GM23248 (cell line): Measurements from ENCODE around the gene CX3CL1. TPM values are rescaled to one million over a fixed set of nuclear protein-coding genes. Genes with fewer than 3 reads are reported as not detected.
"Not testable (repeated sequence)": the region's sequence is repeated elsewhere in the genome, so short reads cannot be mapped to it uniquely, and the experiment has no call there.

Experiments
- DNase-seq: peaks from one replicate; pipeline ENCODE4 v3.0.0-alpha.2; 2015
- H2AFZ ChIP-seq: fragments of 200-600 bp; sonication (generic); 2 replicates; pipeline ENCODE4 v1.6.1; 2016; ENCODE audit warnings: antibody characterized with exemption
- H3F3A ChIP-seq: fragments of 200-600 bp; sonication (generic); 2 replicates; pipeline ENCODE4 v1.6.1; 2016; ENCODE audit warnings: mild to moderate bottlenecking, antibody characterized with exemption, mixed run types; ENCODE audit not compliant: insufficient read depth
- H3K27ac ChIP-seq: fragments of 200-600 bp; sonication (generic); 2 replicates; pipeline ENCODE4 v1.5.1; 2016; ENCODE audit warnings: mild to moderate bottlenecking
- H3K27me3 ChIP-seq: fragments of 200-600 bp; sonication (generic); replicated peaks from 2 replicates; pipeline ENCODE4 v1.6.1; 2016; ENCODE audit warnings: mild to moderate bottlenecking; ENCODE audit not compliant: insufficient read depth
- H3K36me3 ChIP-seq: fragments of 200-600 bp; sonication (generic); 2 replicates; pipeline ENCODE4 v1.6.1; 2016; ENCODE audit warnings: low read depth, mild to moderate bottlenecking
- H3K4me1 ChIP-seq: fragments of 200-600 bp; sonication (generic); 2 replicates; pipeline ENCODE4 v1.6.1; 2016; ENCODE audit warnings: mild to moderate bottlenecking; ENCODE audit not compliant: insufficient read depth
- H3K4me2 ChIP-seq: fragments of 200-600 bp; sonication (generic); one replicate; pipeline ENCODE4 v1.6.1; 2016; ENCODE audit warnings: mild to moderate bottlenecking; ENCODE audit not compliant: unreplicated experiment
- H3K4me3 ChIP-seq: fragments of 200-600 bp; sonication (generic); 2 replicates; pipeline ENCODE4 v1.5.1; 2016; ENCODE audit warnings: mild to moderate bottlenecking
- H3K79me2 ChIP-seq: fragments of 200-600 bp; sonication (generic); 2 replicates; pipeline ENCODE4 v1.6.1; 2016; ENCODE audit warnings: mild to moderate bottlenecking; ENCODE audit not compliant: insufficient read depth
- H3K9ac ChIP-seq: fragments of 200-600 bp; sonication (generic); 2 replicates; pipeline ENCODE4 v1.6.1; 2016; ENCODE audit warnings: mild to moderate bottlenecking
- H3K9me2 ChIP-seq: fragments of 200-600 bp; sonication (generic); 2 replicates; pipeline ENCODE4 v1.6.1; 2016; ENCODE audit warnings: mixed run types, mild to moderate bottlenecking, moderate library complexity; ENCODE audit not compliant: insufficient read depth
- H3K9me3 ChIP-seq: fragments of 200-600 bp; sonication (generic); one replicate; pipeline ENCODE4 v1.6.1; 2017; ENCODE audit warnings: low read depth
- H4K20me1 ChIP-seq: fragments of 200-600 bp; sonication (generic); 2 replicates; pipeline ENCODE4 v1.6.0; 2016; ENCODE audit not compliant: insufficient read depth
- EZH2 ChIP-seq: fragments of 200-600 bp; sonication (generic); IDR thresholded peaks from 2 replicates; pipeline ENCODE4 v1.6.1; 2018; ENCODE audit warnings: antibody characterized with exemption, mild to moderate bottlenecking; ENCODE audit not compliant: insufficient read depth, poor library complexity, severe bottlenecking
- EZH2phosphoT487 ChIP-seq: fragments of 200-600 bp; sonication (generic); IDR thresholded peaks from 2 replicates; pipeline ENCODE4 v1.6.1; 2018; ENCODE audit warnings: antibody characterized with exemption, moderate library complexity, mild to moderate bottlenecking, low read depth; ENCODE audit not compliant: insufficient read depth
- WGBS, 2 experiments: methylation state at CpG; one replicate each; pipeline ENCODE4 v1.1.6; 2015 to 2017; ENCODE audit warnings: low lambda C conversion rate in 2 of 2, low coverage in 1 of 2; ENCODE audit errors: missing lambda C conversion rate in 2 of 2; 5-methylcytosine and 5-hydroxymethylcytosine counted together
- in situ Hi-C: fragments of 300-500 bp; cut with MboI; formaldehyde crosslinking; loops from 2 replicates; pipeline ENCODE4 v1.15.0; 2020
- polyA plus RNA-seq: library from polyadenylated mRNA; unstranded; fragments of >200 nt; fragmentation: Nextera tagmentation; extraction: Ambion mirVana; gene quantifications from 2 replicates; pipeline ENCODE4 v1.2.1, GENCODE V29; 2016
- total RNA-seq: library from RNA; depleted of rRNA; stranded (reverse); fragments of >200 nt; shearing (Covaris generic); gene quantifications from 2 replicates; pipeline ENCODE4 v1.2.3, GENCODE V29; 2014

The CX3CL1 gene
- total and polyA plus RNA-seq, 2 experiments from 2014 or later: not detected

- Histone ChIP-seq H2AFZ (no peak overlapping the region), H3K9ac (no peak overlapping the region)
- in situ Hi-C loops: no loop called here
Observed at GRCh38 chr16:57391708-57392107, 19.4 kb downstream of the CX3CL1 start.

GRCh38 chr16:57392694-57393093 lies 20.4 kb downstream of the CX3CL1 start:
- Histone ChIP-seq H3K9me2 (no peaks in the 10 kb centered on the region), H3K9me3 (no peaks in the 10 kb centered on the region), H3K36me3 (no peaks in the 10 kb centered on the region), H3K4me2 (no peak overlapping the region), H3K4me1 (no peaks in the 10 kb centered on the region), H3K79me2 (no peaks in the 10 kb centered on the region), H3K27ac (no peak overlapping the region), H3K4me3 (no peak overlapping the region), H2AFZ (no peak overlapping the region), H3F3A (0 out of 2 replicates have a peak, but pooled peaks cover 4% of the 10 kb centered on the region), H3K27me3 (peaks cover 17% of the 10 kb centered on the region), H3K9ac (no peak overlapping the region), H4K20me1 (no peaks in the 10 kb centered on the region)
- TF ChIP-seq EZH2phosphoT487: no peak
- TF ChIP-seq EZH2: no peak
- 65 to 71% methylated on average over 1 of the region's 1 CpG for WGBS, 2 experiments
- no peak for DNase-seq
- in situ Hi-C loops: no loop called here

More at GRCh38 chr16:57391708-57392107, 19.4 kb downstream of the CX3CL1 start:
- 40 to 53% methylated on average over 5 of the region's 5 CpGs for WGBS, 2 experiments
- Histone ChIP-seq H3K9me2 (no peaks in the 10 kb centered on the region), H3K9me3 (no peaks in the 10 kb centered on the region), H3F3A (0 out of 2 replicates have a peak, but pooled peaks cover 4% of the 10 kb centered on the region), H3K27me3 (peaks cover 25% of the 10 kb centered on the region), H3K4me1 (no peaks in the 10 kb centered on the region), H3K79me2 (no peaks in the 10 kb centered on the region), H4K20me1 (no peaks in the 10 kb centered on the region), H3K36me3 (no peaks in the 10 kb centered on the region), H3K4me2 (no peak overlapping the region), H3K4me3 (no peak overlapping the region), H3K27ac (no peak overlapping the region)
- DNase-seq: no peak
- no peak for TF ChIP-seq EZH2phosphoT487
- TF ChIP-seq EZH2: no peak

- H4K20me1 ChIP-seq: no peaks in the 10 kb centered on the region
- H3F3A ChIP-seq: no peaks in the 10 kb centered on the region
- no peak overlapping the region for H3K4me2 ChIP-seq
- no peak overlapping the region for H3K4me3 ChIP-seq
- no peaks in the 10 kb centered on the region for H3K9me3 ChIP-seq
- TF ChIP-seq EZH2 (no peak), EZH2phosphoT487 (no peak)
- no peaks in the 10 kb centered on the region for H3K4me1 ChIP-seq
- no peaks in the 10 kb centered on the region for H3K36me3 ChIP-seq
- no peak overlapping the region for H3K9ac ChIP-seq
- 50 to 59% methylated on average over 7 of the region's 7 CpGs for WGBS, 2 experiments
- no peaks in the 10 kb centered on the region for H3K79me2 ChIP-seq
- H2AFZ ChIP-seq: no peak overlapping the region
- H3K9me2 ChIP-seq: no peaks in the 10 kb centered on the region
- no peak overlapping the region for H3K27ac ChIP-seq
- peaks cover 17% of the 10 kb centered on the region for H3K27me3 ChIP-seq
- in situ Hi-C loops: no loop called here
- peak; percentile 19 for DNase-seq
Observed at GRCh38 chr16:57394444-57394843, 22.2 kb downstream of the CX3CL1 start.

GRCh38 chr16:57395026-57395425 lies 22.7 kb downstream of the CX3CL1 start:
- TF ChIP-seq EZH2phosphoT487 (no peak), EZH2 (no peak)

GRCh38 chr16:57396786-57397185 lies 24.5 kb downstream of the CX3CL1 start:
- no peaks in the 10 kb centered on the region for H3K4me1 ChIP-seq
- no peaks in the 10 kb centered on the region for H3K9me2 ChIP-seq
- no peak overlapping the region for H3K9ac ChIP-seq
- no peaks in the 10 kb centered on the region for H3F3A ChIP-seq
- no peak overlapping the region for H2AFZ ChIP-seq
- no peaks in the 10 kb centered on the region for H3K79me2 ChIP-seq
- in situ Hi-C loops: no loop called here
- 36 to 53% methylated on average over 4 of the region's 4 CpGs for WGBS, 2 experiments
- no peaks in the 10 kb centered on the region for H3K36me3 ChIP-seq
- H3K27me3 ChIP-seq: peaks cover 7% of the 10 kb centered on the region
- no peaks in the 10 kb centered on the region for H4K20me1 ChIP-seq
- H3K27ac ChIP-seq: no peak overlapping the region
- DNase-seq: no peak
- H3K4me2 ChIP-seq: no peak overlapping the region
- no peaks in the 10 kb centered on the region for H3K9me3 ChIP-seq
- TF ChIP-seq EZH2phosphoT487 (no peak), EZH2 (no peak)
- no peak overlapping the region for H3K4me3 ChIP-seq

More at GRCh38 chr16:57395026-57395425, 22.7 kb downstream of the CX3CL1 start:
- no peaks in the 10 kb centered on the region for H4K20me1 ChIP-seq
- 52 to 59% methylated on average over 5 of the region's 5 CpGs for WGBS, 2 experiments
- no peaks in the 10 kb centered on the region for H3K9me2 ChIP-seq
- no peaks in the 10 kb centered on the region for H3K9me3 ChIP-seq
- no peak overlapping the region for H3K27ac ChIP-seq
- DNase-seq: no peak
- no peaks in the 10 kb centered on the region for H3K36me3 ChIP-seq
- in situ Hi-C loops: no loop called here
- H2AFZ ChIP-seq: no peak overlapping the region
- no peaks in the 10 kb centered on the region for H3K4me1 ChIP-seq
- H3K9ac ChIP-seq: no peak overlapping the region
- no peaks in the 10 kb centered on the region for H3K79me2 ChIP-seq
- peaks cover 15% of the 10 kb centered on the region for H3K27me3 ChIP-seq
- no peak overlapping the region for H3K4me2 ChIP-seq
- H3F3A ChIP-seq: no peaks in the 10 kb centered on the region
- H3K4me3 ChIP-seq: no peak overlapping the region

- H3K4me2 ChIP-seq, DNase-seq, H3K27me3 ChIP-seq, H3K4me1 ChIP-seq, H2AFZ ChIP-seq, H3K27ac ChIP-seq, H3K4me3 ChIP-seq, H3K36me3 ChIP-seq, H3K79me2 ChIP-seq, H3K9me2 ChIP-seq, H3K9ac ChIP-seq, in situ Hi-C loops, H4K20me1 ChIP-seq, H3F3A ChIP-seq, H3K9me3 ChIP-seq: not testable (repeated sequence)
- WGBS, 2 experiments: 56 to 62% methylated on average over 4 of the region's 4 CpGs
Observed at GRCh38 chr16:57397493-57397892, 25.2 kb downstream of the CX3CL1 start.
